ENCODE results near the gene RNF212.

The RNF212 gene

DNA sequence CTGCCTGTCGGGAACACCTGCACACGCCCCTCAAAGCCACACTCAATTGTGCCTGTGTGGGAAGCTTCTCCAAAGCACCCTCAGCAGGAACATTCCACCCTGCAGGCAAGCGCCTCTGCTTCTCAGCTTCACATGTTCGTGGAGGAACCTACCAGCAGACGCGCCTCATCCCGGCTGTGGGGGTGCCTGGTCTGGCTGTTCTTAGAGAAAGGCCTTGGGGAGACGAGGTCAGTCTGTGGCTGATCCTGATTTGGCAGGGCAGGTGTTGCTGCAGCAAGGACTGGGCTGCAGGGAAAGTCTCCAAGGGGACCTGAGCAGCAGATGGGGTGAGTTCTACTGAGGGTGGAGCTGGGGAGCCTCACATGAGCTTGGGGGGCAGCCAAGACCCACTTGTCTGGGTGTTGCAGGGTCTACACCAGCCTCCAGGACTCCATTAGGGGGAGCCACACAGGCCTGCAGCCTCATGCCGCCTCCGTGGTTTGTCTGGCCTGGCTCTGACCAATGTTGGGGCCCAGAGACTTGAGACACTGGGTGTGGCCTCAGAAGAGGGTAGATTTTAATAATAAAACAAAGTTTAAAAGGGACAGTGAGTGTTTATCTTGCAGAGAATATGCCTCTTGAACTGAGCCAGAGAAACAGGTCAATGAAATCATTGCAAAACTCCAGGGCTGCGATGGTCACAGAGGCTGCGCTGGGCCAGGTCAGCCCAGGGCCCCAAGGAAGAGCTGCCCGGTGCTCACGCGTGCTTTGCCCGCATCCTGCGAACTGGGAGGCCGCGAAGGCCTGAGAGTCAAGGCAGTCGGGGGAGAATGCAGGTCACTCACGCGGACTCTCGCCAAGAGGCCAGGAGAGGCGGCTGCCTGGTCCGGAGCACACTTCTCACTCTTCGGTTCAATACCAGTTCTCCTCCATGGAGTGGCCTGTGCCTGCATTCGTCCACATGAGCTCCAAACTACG is 21.1 kb downstream of the RNF212 start:
- no peak for TF ChIP-seq NFIC (IDR thresholded peaks at IDR 0.05)
- TF ChIP-seq ZBTB7A (IDR thresholded peaks at IDR 0.05; ENCODE audit: low read depth): no peak
- TF ChIP-seq TCF12 (IDR thresholded peaks at IDR 0.05; ENCODE audit: low read depth): no peak
- TF ChIP-seq CREB1 (IDR thresholded peaks at IDR 0.05; ENCODE audit: low read depth): no peak
- TF ChIP-seq, protein P1, sequence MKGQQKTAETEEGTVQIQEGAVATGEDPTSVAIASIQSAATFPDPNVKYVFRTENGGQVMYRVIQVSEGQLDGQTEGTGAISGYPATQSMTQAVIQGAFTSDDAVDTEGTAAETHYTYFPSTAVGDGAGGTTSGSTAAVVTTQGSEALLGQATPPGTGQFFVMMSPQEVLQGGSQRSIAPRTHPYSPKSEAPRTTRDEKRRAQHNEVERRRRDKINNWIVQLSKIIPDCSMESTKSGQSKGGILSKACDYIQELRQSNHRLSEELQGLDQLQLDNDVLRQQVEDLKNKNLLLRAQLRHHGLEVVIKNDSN (IDR thresholded peaks at IDR 0.05): no peak

DNA sequence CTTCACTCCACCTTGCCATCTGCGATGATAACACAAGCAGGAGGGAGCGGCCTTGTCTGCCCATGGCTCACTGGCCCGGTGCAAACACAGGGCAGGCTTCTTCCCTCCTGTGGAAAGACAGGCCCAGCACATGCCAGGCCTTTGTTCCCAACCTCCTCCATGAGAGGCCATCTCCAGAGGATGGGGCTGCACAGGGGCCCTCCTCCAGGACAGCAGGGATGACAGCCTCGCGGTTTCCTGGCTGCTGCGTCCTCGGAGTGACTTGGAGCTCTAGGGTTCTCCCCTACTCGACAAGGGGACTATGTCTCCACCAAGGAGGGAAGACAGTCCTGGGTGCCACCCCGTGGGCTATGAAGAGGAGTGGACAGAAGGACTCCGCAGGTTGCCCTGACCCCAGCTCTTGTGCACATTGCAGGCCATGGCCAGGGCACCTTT is 21.8 kb downstream of the RNF212 start:
- TF ChIP-seq RAD21 (IDR thresholded peaks at IDR 0.05; ENCODE audit: low read depth) (no peak), TAF1 (IDR thresholded peaks at IDR 0.05; ENCODE audit: low read depth) (no peak), EGR1 (IDR thresholded peaks at IDR 0.05) (no peak), TCF12 (IDR thresholded peaks at IDR 0.05; ENCODE audit: low read depth) (no peak), CREB1 (IDR thresholded peaks at IDR 0.05; ENCODE audit: low read depth) (no peak), TEAD4 (IDR thresholded peaks at IDR 0.05) (no peak), EP300 (IDR thresholded peaks at IDR 0.05; ENCODE audit: borderline replicate concordance) (no peak), YY1 (IDR thresholded peaks at IDR 0.05; ENCODE audit: low read depth) (no peak), NFIC (IDR thresholded peaks at IDR 0.05) (no peak)
- TF ChIP-seq, protein P1 (IDR thresholded peaks at IDR 0.05): no peak
- TF ChIP-seq, protein P2, sequence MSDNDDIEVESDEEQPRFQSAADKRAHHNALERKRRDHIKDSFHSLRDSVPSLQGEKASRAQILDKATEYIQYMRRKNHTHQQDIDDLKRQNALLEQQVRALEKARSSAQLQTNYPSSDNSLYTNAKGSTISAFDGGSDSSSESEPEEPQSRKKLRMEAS (IDR thresholded peaks at IDR 0.05): no peak

DNA sequence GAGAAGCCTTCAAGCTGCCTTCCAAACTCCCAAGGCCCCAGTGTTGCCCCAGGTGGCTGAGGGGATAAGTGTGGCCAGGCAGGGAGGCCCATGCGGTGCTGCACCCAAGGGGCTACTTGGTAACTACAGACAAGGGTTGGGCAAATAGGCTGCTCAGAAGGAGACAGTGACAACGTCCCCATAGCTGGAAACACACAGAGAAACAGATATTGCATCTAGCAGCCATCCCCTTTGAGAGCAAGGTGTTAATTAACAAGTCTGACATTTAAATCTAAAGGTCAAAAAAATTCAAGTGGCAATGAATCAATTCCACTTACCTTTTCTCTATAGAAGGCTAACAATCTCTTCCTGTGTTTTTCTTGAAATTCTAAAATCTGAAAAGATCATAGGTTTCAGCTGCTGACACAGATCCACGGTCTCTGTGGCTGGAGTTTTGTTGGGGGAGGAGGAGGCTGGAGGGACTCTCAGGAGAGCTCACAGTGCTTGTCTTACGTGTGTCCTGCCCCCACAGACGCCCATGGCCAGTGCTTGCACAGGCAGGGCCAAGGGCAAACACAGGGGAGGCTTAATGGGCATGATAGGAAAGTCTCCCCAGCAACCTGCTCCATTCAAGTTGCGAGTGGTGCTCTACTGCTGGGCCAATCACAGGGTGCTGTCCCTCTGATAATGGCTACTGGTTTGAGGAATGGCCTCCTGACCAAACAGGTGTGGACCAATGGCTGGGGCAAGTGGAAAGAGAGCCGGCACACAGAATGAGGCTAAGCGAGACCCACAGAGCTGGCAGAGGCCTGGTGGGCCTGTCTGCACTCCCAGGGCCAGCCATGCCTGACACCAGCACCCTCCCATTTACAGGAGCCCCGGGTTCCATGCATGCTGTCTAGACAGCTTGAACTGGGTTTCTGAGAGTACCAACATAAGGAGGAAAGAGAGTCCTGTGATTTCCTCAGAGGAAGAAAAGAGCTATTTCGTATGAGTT is 22.6 kb downstream of the RNF212 start:
- no peak for TF ChIP-seq EGR1 (IDR thresholded peaks at IDR 0.05)
- no peak for TF ChIP-seq CREB1 (IDR thresholded peaks at IDR 0.05; ENCODE audit: low read depth)
- no peak for TF ChIP-seq CEBPB (IDR thresholded peaks at IDR 0.05)
- no peak for TF ChIP-seq TEAD4 (IDR thresholded peaks at IDR 0.05)

DNA sequence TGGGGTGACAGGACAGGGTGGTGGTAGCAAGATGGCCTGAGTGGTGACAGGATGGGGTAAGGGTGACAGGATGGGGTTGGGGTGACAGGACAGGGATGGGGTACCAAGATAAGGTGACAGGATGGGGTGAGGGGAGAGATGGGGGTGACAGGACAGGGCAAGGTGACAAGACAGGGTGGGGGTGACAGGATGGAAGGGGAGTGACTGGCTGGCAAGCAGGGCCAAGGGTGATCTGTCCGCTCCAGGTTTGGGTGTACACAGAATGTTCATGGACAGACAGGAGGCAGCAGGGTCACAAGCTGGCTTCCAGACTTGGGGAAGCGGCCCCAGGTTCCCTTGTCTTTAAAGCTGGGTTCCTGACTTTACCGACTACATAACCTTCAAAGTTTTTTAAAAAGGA is 23.3 kb downstream of the RNF212 start:
- no peak for TF ChIP-seq NFIC (IDR thresholded peaks at IDR 0.05)
- TF ChIP-seq TAF1 (IDR thresholded peaks at IDR 0.05; ENCODE audit: low read depth): no peak
- TF ChIP-seq RAD21 (IDR thresholded peaks at IDR 0.05; ENCODE audit: low read depth): no peak
- no peak for TF ChIP-seq EP300 (IDR thresholded peaks at IDR 0.05; ENCODE audit: borderline replicate concordance)
- no peak for TF ChIP-seq FOXM1 (IDR thresholded peaks at IDR 0.05; ENCODE audit: borderline replicate concordance, low read depth)
- TF ChIP-seq YY1 (IDR thresholded peaks at IDR 0.05; ENCODE audit: low read depth): no peak
- TF ChIP-seq TEAD4 (IDR thresholded peaks at IDR 0.05): no peak
- TF ChIP-seq TCF12 (IDR thresholded peaks at IDR 0.05; ENCODE audit: low read depth): no peak
- no peak for TF ChIP-seq ZBTB7A (IDR thresholded peaks at IDR 0.05; ENCODE audit: low read depth)
- TF ChIP-seq, protein P1 (IDR thresholded peaks at IDR 0.05): no peak
- no peak for TF ChIP-seq EGR1 (IDR thresholded peaks at IDR 0.05)
- TF ChIP-seq, protein P3, sequence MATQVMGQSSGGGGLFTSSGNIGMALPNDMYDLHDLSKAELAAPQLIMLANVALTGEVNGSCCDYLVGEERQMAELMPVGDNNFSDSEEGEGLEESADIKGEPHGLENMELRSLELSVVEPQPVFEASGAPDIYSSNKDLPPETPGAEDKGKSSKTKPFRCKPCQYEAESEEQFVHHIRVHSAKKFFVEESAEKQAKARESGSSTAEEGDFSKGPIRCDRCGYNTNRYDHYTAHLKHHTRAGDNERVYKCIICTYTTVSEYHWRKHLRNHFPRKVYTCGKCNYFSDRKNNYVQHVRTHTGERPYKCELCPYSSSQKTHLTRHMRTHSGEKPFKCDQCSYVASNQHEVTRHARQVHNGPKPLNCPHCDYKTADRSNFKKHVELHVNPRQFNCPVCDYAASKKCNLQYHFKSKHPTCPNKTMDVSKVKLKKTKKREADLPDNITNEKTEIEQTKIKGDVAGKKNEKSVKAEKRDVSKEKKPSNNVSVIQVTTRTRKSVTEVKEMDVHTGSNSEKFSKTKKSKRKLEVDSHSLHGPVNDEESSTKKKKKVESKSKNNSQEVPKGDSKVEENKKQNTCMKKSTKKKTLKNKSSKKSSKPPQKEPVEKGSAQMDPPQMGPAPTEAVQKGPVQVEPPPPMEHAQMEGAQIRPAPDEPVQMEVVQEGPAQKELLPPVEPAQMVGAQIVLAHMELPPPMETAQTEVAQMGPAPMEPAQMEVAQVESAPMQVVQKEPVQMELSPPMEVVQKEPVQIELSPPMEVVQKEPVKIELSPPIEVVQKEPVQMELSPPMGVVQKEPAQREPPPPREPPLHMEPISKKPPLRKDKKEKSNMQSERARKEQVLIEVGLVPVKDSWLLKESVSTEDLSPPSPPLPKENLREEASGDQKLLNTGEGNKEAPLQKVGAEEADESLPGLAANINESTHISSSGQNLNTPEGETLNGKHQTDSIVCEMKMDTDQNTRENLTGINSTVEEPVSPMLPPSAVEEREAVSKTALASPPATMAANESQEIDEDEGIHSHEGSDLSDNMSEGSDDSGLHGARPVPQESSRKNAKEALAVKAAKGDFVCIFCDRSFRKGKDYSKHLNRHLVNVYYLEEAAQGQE (IDR thresholded peaks at IDR 0.05; ENCODE audit: low read depth): no peak
- TF ChIP-seq, protein P2 (IDR thresholded peaks at IDR 0.05): no peak
- no peak for TF ChIP-seq CREB1 (IDR thresholded peaks at IDR 0.05; ENCODE audit: low read depth)
- no peak for TF ChIP-seq CEBPB (IDR thresholded peaks at IDR 0.05)

DNA sequence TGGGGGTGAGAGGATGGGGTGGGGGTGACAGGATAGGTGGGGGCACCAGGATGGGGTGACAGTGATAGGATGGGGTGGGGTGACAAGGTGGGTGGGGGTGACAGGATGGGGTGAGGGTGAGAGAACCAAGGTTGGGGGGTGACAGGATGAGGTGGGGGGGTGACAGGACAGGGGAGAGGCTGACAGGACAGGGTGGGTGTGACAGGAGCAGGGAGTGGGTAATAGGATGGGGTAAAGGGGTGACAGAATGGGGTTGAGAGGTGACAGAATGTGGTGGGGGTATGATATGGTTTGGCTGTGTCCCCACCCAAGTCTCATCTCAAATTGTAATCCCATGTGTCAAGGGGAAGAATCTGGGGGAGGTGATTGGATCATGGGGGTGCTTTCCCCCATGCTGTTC is 26.0 kb downstream of the RNF212 start:
- TF ChIP-seq NFIC (IDR thresholded peaks at IDR 0.05) (no peak), TCF12 (IDR thresholded peaks at IDR 0.05; ENCODE audit: low read depth) (no peak), CEBPB (IDR thresholded peaks at IDR 0.05) (no peak), EP300 (IDR thresholded peaks at IDR 0.05; ENCODE audit: borderline replicate concordance) (no peak), TAF1 (IDR thresholded peaks at IDR 0.05; ENCODE audit: low read depth) (no peak), TEAD4 (IDR thresholded peaks at IDR 0.05) (no peak), YY1 (IDR thresholded peaks at IDR 0.05; ENCODE audit: low read depth) (no peak), FOXM1 (IDR thresholded peaks at IDR 0.05; ENCODE audit: borderline replicate concordance, low read depth) (no peak), CREB1 (IDR thresholded peaks at IDR 0.05; ENCODE audit: low read depth) (no peak), RAD21 (IDR thresholded peaks at IDR 0.05; ENCODE audit: low read depth) (no peak)
- TF ChIP-seq, protein P3 (IDR thresholded peaks at IDR 0.05; ENCODE audit: low read depth): no peak
- TF ChIP-seq, protein P1 (IDR thresholded peaks at IDR 0.05): no peak

All from Ishikawa (cell line).